ENCODE results near the gene ATL3. TPM values are rescaled to one million over a fixed set of nuclear protein-coding genes. Genes with fewer than 3 reads are reported as not detected.
A peak's percentile ranks its signal among the peaks of the same experiment; 100 is the strongest.

The ATL3 gene
- polyA plus RNA-seq (2013, experiment 1 of 2) = 8.0 TPM
- polyA plus RNA-seq (2013, experiment 2 of 2) = 9.8 TPM

GRCh38 chr11:63671322-63672155, at the start of gene ATL3:
TSS of gene ATL3 (minus strand) at chr11:63671376. CDS start at chr11:63671335, 41 bp downstream.
- Histone ChIP-seq H3K4me1 (ENCODE audit: insufficient read depth, low read length) (peaks cover 11% of the 10 kb centered on the region; the same call in 1 of the 2 replicates), H3K9ac (ENCODE audit: low read depth, low read length) (peak within 1 kb of the TSS; percentile 74), H3K36me3 (ENCODE audit: insufficient read depth, low read length) (no peaks in the 10 kb centered on the region), H3K9me3 (ENCODE audit: insufficient read depth, low read depth, low read length) (no peaks in the 10 kb centered on the region), H3K27me3 (ENCODE audit: insufficient read depth, low read length) (no peaks in the 10 kb centered on the region), H3K4me3 (ENCODE audit: low read length) (peak within 1 kb of the TSS; percentile 62), H3K27ac (ENCODE audit: low read depth, low read length) (peak within 1 kb of the TSS; percentile 77)
- 11% methylated on average over 69 of the region's 69 CpGs for WGBS

- Histone ChIP-seq H3K27ac (ENCODE audit: low read depth, low read length) (no peak overlapping the region), H3K9me3 (ENCODE audit: insufficient read depth, low read depth, low read length) (no peaks in the 10 kb centered on the region), H3K4me3 (ENCODE audit: low read length) (no peak overlapping the region), H3K4me1 (ENCODE audit: insufficient read depth, low read length) (no peaks in the 10 kb centered on the region; the same call in 1 of the 2 replicates), H3K27me3 (ENCODE audit: insufficient read depth, low read length) (no peaks in the 10 kb centered on the region), H3K9ac (ENCODE audit: low read depth, low read length) (no peak overlapping the region), H3K36me3 (ENCODE audit: insufficient read depth, low read length) (peaks cover 17% of the 10 kb centered on the region)
- 93% methylated on average over 3 of the region's 3 CpGs for WGBS
Observed at GRCh38 chr11:63720611-63721010, 49.4 kb upstream of the ATL3 start.

- no peaks in the 10 kb centered on the region for H3K27me3 ChIP-seq (ENCODE audit: insufficient read depth, low read length)
- H3K4me1 ChIP-seq (ENCODE audit: insufficient read depth, low read length) = no peaks in the 10 kb centered on the region; the same call in 1 of the 2 replicates
- H3K9ac ChIP-seq (ENCODE audit: low read depth, low read length) = no peak overlapping the region
- H3K27ac ChIP-seq (ENCODE audit: low read depth, low read length) = no peak overlapping the region
- H3K4me3 ChIP-seq (ENCODE audit: low read length) = no peak overlapping the region
- H3K36me3 ChIP-seq (ENCODE audit: insufficient read depth, low read length) = peaks cover 17% of the 10 kb centered on the region
- H3K9me3 ChIP-seq (ENCODE audit: insufficient read depth, low read depth, low read length) = no peaks in the 10 kb centered on the region
- 100% methylated on average over 2 of the region's 2 CpGs for WGBS
Observed at GRCh38 chr11:63719987-63720386, 48.8 kb upstream of the ATL3 start.

- no peak overlapping the region for H3K9ac ChIP-seq (ENCODE audit: low read depth, low read length)
- no peak overlapping the region for H3K4me3 ChIP-seq (ENCODE audit: low read length)
- peaks cover 17% of the 10 kb centered on the region for H3K36me3 ChIP-seq (ENCODE audit: insufficient read depth, low read length)
- 92% methylated on average over 1 of the region's 1 CpG for WGBS
- H3K4me1 ChIP-seq (ENCODE audit: insufficient read depth, low read length) = no peaks in the 10 kb centered on the region
- H3K27me3 ChIP-seq (ENCODE audit: insufficient read depth, low read length) = no peaks in the 10 kb centered on the region
- no peak overlapping the region for H3K27ac ChIP-seq (ENCODE audit: low read depth, low read length)
- H3K9me3 ChIP-seq (ENCODE audit: insufficient read depth, low read depth, low read length) = no peaks in the 10 kb centered on the region
Observed at GRCh38 chr11:63719001-63719400, 47.8 kb upstream of the ATL3 start.

GRCh38 chr11:63716046-63716445, 44.9 kb upstream of the ATL3 start:
- H3K27ac ChIP-seq (ENCODE audit: low read depth, low read length) = no peak overlapping the region

GRCh38 chr11:63713766-63714165, 42.6 kb upstream of the ATL3 start:
- no peak overlapping the region for H3K9ac ChIP-seq (ENCODE audit: low read depth, low read length)
- peaks cover 2% of the 10 kb centered on the region for H3K36me3 ChIP-seq (ENCODE audit: insufficient read depth, low read length)
- WGBS = 72% methylated on average over 2 of the region's 2 CpGs
- H3K4me1 ChIP-seq (ENCODE audit: insufficient read depth, low read length) = peaks cover 12% of the 10 kb centered on the region; the same call in 1 of the 2 replicates
- no peaks in the 10 kb centered on the region for H3K9me3 ChIP-seq (ENCODE audit: insufficient read depth, low read depth, low read length)
- no peak overlapping the region for H3K4me3 ChIP-seq (ENCODE audit: low read length)
- no peaks in the 10 kb centered on the region for H3K27me3 ChIP-seq (ENCODE audit: insufficient read depth, low read length)
- H3K27ac ChIP-seq (ENCODE audit: low read depth, low read length) = no peak overlapping the region

More at GRCh38 chr11:63716046-63716445, 44.9 kb upstream of the ATL3 start:
- no peaks in the 10 kb centered on the region for H3K27me3 ChIP-seq (ENCODE audit: insufficient read depth, low read length)
- no peaks in the 10 kb centered on the region for H3K9me3 ChIP-seq (ENCODE audit: insufficient read depth, low read depth, low read length)
- no peak overlapping the region for H3K4me3 ChIP-seq (ENCODE audit: low read length)
- H3K36me3 ChIP-seq (ENCODE audit: insufficient read depth, low read length) = peaks cover 17% of the 10 kb centered on the region
- no peaks in the 10 kb centered on the region for H3K4me1 ChIP-seq (ENCODE audit: insufficient read depth, low read length)
- H3K9ac ChIP-seq (ENCODE audit: low read depth, low read length) = no peak overlapping the region

GRCh38 chr11:63711838-63712237, 40.7 kb upstream of the ATL3 start:
- Histone ChIP-seq H3K4me1 (ENCODE audit: insufficient read depth, low read length) (peaks cover 12% of the 10 kb centered on the region; the same call in 1 of the 2 replicates), H3K27me3 (ENCODE audit: insufficient read depth, low read length) (no peaks in the 10 kb centered on the region), H3K9ac (ENCODE audit: low read depth, low read length) (no peak overlapping the region), H3K36me3 (ENCODE audit: insufficient read depth, low read length) (peaks cover 4% of the 10 kb centered on the region; the same call in 1 of the 2 replicates), H3K9me3 (ENCODE audit: insufficient read depth, low read depth, low read length) (no peaks in the 10 kb centered on the region), H3K27ac (ENCODE audit: low read depth, low read length) (no peak overlapping the region), H3K4me3 (ENCODE audit: low read length) (no peak overlapping the region)
- WGBS = 94% methylated on average over 6 of the region's 6 CpGs

GRCh38 chr11:63710476-63711217, 39.5 kb upstream of the ATL3 start:
- Histone ChIP-seq H3K36me3 (ENCODE audit: insufficient read depth, low read length) (peaks cover 4% of the 10 kb centered on the region; the same call in 1 of the 2 replicates), H3K9ac (ENCODE audit: low read depth, low read length) (no peak overlapping the region), H3K4me1 (ENCODE audit: insufficient read depth, low read length) (peaks cover 12% of the 10 kb centered on the region; the same call in 1 of the 2 replicates), H3K4me3 (ENCODE audit: low read length) (no peak overlapping the region), H3K27ac (ENCODE audit: low read depth, low read length) (no peak overlapping the region), H3K9me3 (ENCODE audit: insufficient read depth, low read depth, low read length) (no peaks in the 10 kb centered on the region), H3K27me3 (ENCODE audit: insufficient read depth, low read length) (no peaks in the 10 kb centered on the region)
- WGBS = 92% methylated on average over 11 of the region's 11 CpGs

- Histone ChIP-seq H3K36me3 (ENCODE audit: insufficient read depth, low read length) (peaks cover 4% of the 10 kb centered on the region; the same call in 1 of the 2 replicates), H3K4me1 (ENCODE audit: insufficient read depth, low read length) (peaks cover 12% of the 10 kb centered on the region; the same call in 1 of the 2 replicates), H3K9ac (ENCODE audit: low read depth, low read length) (no peak overlapping the region), H3K4me3 (ENCODE audit: low read length) (no peak overlapping the region), H3K9me3 (ENCODE audit: insufficient read depth, low read depth, low read length) (no peaks in the 10 kb centered on the region), H3K27me3 (ENCODE audit: insufficient read depth, low read length) (no peaks in the 10 kb centered on the region), H3K27ac (ENCODE audit: low read depth, low read length) (no peak overlapping the region)
- 88% methylated on average over 2 of the region's 3 CpGs for WGBS
Observed at GRCh38 chr11:63709336-63709884, 38.2 kb upstream of the ATL3 start.

GRCh38 chr11:63708764-63709163, 37.6 kb upstream of the ATL3 start:
- Histone ChIP-seq H3K27me3 (ENCODE audit: insufficient read depth, low read length) (no peaks in the 10 kb centered on the region), H3K27ac (ENCODE audit: low read depth, low read length) (no peak overlapping the region), H3K4me3 (ENCODE audit: low read length) (no peak overlapping the region), H3K4me1 (ENCODE audit: insufficient read depth, low read length) (peaks cover 12% of the 10 kb centered on the region; the same call in 1 of the 2 replicates), H3K36me3 (ENCODE audit: insufficient read depth, low read length) (peaks cover 4% of the 10 kb centered on the region; the same call in 1 of the 2 replicates), H3K9ac (ENCODE audit: low read depth, low read length) (no peak overlapping the region), H3K9me3 (ENCODE audit: insufficient read depth, low read depth, low read length) (no peaks in the 10 kb centered on the region)
- WGBS = 100% methylated on average over 1 of the region's 1 CpG

- no peak overlapping the region for H3K4me3 ChIP-seq (ENCODE audit: low read length)
- 96% methylated on average over 1 of the region's 2 CpGs for WGBS
- H3K36me3 ChIP-seq (ENCODE audit: insufficient read depth, low read length) = peaks cover 8% of the 10 kb centered on the region
- H3K27me3 ChIP-seq (ENCODE audit: insufficient read depth, low read length) = no peaks in the 10 kb centered on the region
- no peak overlapping the region for H3K9ac ChIP-seq (ENCODE audit: low read depth, low read length)
- no peaks in the 10 kb centered on the region for H3K9me3 ChIP-seq (ENCODE audit: insufficient read depth, low read depth, low read length)
- peaks cover 11% of the 10 kb centered on the region; the same call in 1 of the 2 replicates for H3K4me1 ChIP-seq (ENCODE audit: insufficient read depth, low read length)
- no peak overlapping the region for H3K27ac ChIP-seq (ENCODE audit: low read depth, low read length)
Observed at GRCh38 chr11:63705526-63705925, 34.4 kb upstream of the ATL3 start.
